ENCODE data around the gene LHPP.

GRCh38 chr10:124422742-124423141 is 38.9 kb upstream of the LHPP start:
- TF ChIP-seq CTCF (IDR thresholded peaks at IDR 0.05 in 8 of 11, conservative IDR thresholded peaks at IDR 0.05 in 3 of 11) (no peak), POLR2A (IDR thresholded peaks at IDR 0.05) (no peak), POLR2AphosphoS5 (IDR thresholded peaks at IDR 0.05) (no peak)

All from spleen (tissue), 7 donors.